ENCODE measurements around the gene BRD7.
A peak's percentile ranks its signal among the peaks of the same experiment; 100 is the strongest.

Gene BRD7

DNA sequence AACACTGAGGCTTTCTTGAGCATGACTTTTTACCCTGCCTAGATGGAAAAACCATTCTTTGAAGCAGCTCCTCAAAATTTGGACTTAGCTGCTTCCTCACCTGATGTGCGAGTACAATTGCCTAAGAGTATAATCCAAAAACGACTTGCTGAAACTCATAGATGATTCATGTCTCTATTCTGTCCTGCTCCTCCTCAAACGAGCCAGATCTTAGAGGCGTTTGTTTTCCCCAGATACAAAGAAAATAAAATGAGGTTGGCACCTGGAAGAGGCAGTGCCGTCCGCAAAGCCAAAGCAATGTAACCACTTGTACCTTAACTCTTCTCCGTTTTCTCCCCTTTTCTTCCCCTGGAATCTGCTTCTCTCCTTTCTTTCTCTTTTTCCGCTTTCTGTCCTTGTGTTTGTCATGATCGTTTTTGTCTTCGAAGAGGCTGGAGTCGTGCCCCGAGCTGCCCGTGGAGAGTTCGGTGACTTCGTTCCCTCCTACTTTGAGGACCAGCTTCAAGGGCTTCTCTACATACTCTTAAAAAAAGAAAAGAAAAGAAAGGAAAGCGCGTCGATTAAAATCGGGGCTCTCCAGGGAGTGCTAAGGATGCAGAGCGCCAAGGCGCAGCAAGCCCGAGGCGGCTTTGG lies 895 bp downstream of the BRD7 start:
- Mint-ChIP-seq H3K9me3 (no peaks in the 10 kb centered on the region), H3K36me3 (ENCODE audit: low read depth) (peaks cover 25% of the 10 kb centered on the region), H3K4me3 (peak overlapping the region; percentile 95), H3K27me3 (ENCODE audit: low read depth, poor library complexity) (peaks cover 3% of the 10 kb centered on the region), H3K27ac (peak overlapping the region; percentile 79), H3K4me1 (peaks cover 47% of the 10 kb centered on the region)
- TF ChIP-seq CTCF (IDR thresholded peaks at IDR 0.05) = no peak
- no peak for DNase-seq

GRCh38 chr16:50365791-50366575 lies 2.8 kb downstream of the BRD7 start:
- no peaks in the 10 kb centered on the region for H3K9me3 Mint-ChIP-seq
- TF ChIP-seq CTCF (IDR thresholded peaks at IDR 0.05) = no peak
- H3K4me1 Mint-ChIP-seq = peaks cover 47% of the 10 kb centered on the region
- DNase-seq = no peak
- H3K4me3 Mint-ChIP-seq = peak overlapping the region; percentile 95
- peak overlapping the region; percentile 68 for H3K27ac Mint-ChIP-seq
- H3K27me3 Mint-ChIP-seq (ENCODE audit: low read depth, poor library complexity) = no peaks in the 10 kb centered on the region
- H3K36me3 Mint-ChIP-seq (ENCODE audit: low read depth) = peaks cover 31% of the 10 kb centered on the region

DNA sequence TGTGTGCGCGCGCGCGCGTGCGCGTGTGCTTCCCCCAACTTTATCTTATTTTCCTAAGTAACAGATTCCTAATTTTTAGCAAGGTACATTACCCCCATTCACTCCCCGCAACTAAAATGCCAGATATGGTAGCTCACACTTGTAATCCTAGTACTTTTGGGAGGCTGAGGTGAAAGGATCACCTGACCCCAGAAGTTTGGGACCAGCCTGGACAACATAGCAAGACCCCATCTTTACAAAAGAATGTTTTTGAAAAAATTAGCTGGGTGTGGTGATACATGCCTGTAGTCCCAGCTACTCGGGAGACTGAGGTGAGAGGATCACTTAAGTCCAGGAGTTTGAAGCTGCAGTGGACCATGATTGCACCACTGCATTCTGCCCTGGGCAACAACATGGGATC lies 5.1 kb downstream of the BRD7 start:
- DNase-seq = no peak
- Mint-ChIP-seq H3K4me3 (no peak overlapping the region), H3K27ac (no peak overlapping the region), H3K27me3 (ENCODE audit: low read depth, poor library complexity) (no peaks in the 10 kb centered on the region), H3K4me1 (peaks cover 54% of the 10 kb centered on the region), H3K9me3 (no peaks in the 10 kb centered on the region), H3K36me3 (ENCODE audit: low read depth) (peaks cover 46% of the 10 kb centered on the region)
- no peak for TF ChIP-seq CTCF (IDR thresholded peaks at IDR 0.05)

DNA sequence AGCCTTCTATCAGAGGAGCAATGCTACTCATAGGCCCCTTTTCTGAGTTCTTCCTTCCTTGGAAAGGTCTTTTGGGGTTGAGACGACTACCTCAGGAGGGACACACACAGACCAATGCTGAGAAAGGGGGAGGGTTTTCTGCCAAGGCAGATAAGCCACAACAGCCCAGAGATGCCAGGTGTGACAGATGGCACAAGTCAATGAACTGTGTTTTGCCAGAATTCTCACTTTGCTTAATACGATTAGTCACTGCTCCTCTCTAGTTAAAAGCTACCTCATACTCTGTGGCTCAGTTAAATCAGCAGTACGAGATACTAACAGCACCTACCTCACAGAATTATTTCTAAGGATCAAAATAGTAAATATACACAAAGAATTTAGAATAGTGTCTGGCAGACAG lies 8.0 kb downstream of the BRD7 start:
- DNase-seq = no peak
- Mint-ChIP-seq H3K4me1 (peaks cover 30% of the 10 kb centered on the region), H3K27ac (peak overlapping the region; percentile 12), H3K36me3 (ENCODE audit: low read depth) (peaks cover 65% of the 10 kb centered on the region), H3K27me3 (ENCODE audit: low read depth, poor library complexity) (no peaks in the 10 kb centered on the region), H3K4me3 (no peak overlapping the region), H3K9me3 (no peaks in the 10 kb centered on the region)
- no peak for TF ChIP-seq CTCF (IDR thresholded peaks at IDR 0.05)

- H3K36me3 Mint-ChIP-seq (ENCODE audit: low read depth) = peaks cover 71% of the 10 kb centered on the region
- no peaks in the 10 kb centered on the region for H3K9me3 Mint-ChIP-seq
- peaks cover 24% of the 10 kb centered on the region for H3K4me1 Mint-ChIP-seq
- H3K27ac Mint-ChIP-seq = no peak overlapping the region
- H3K27me3 Mint-ChIP-seq (ENCODE audit: low read depth, poor library complexity) = no peaks in the 10 kb centered on the region
- no peak for DNase-seq
- TF ChIP-seq CTCF (IDR thresholded peaks at IDR 0.05) = no peak
- H3K4me3 Mint-ChIP-seq = no peak overlapping the region
Measured at GRCh38 chr16:50360033-50360778, 8.6 kb downstream of the BRD7 start.

Data from nephron progenitor cell (in vitro differentiated cells).